HCT116 (cell line): ENCODE data around the gene DGCR8. TPM values are rescaled to one million over a fixed set of nuclear protein-coding genes. Genes with fewer than 3 reads are reported as not detected.
A peak's percentile ranks its signal among the peaks of the same experiment; 100 is the strongest.

Experiments
- ATAC-seq: fragments of 200-7000 bp; cut with Tn5 transposase; 2 replicates; pipeline ENCODE4 v1.9.1; 2020; ENCODE audit warnings: mild to moderate bottlenecking, moderate library complexity
- BruUV-seq: library from RNA; stranded (reverse); fragments of 400-500 nt; replicated peaks from 2 replicates; lab custom pipeline; 2021; lab: Mats Ljungman, UMichigan
- CTCF ChIA-PET: fragments of 300-600 bp; sonication (Branson Sonifier 250); formaldehyde crosslinking; loops from one replicate; lab custom pipeline; 2021; ENCODE audit warnings: antibody characterized with exemption; lab: Charles Lee
- POLR2A ChIA-PET: fragments of 300-600, 350-600 bp; sonication (Branson Sonifier 250); formaldehyde crosslinking; loops from one replicate; lab custom pipeline; 2021; ENCODE audit warnings: antibody characterized with exemption; lab: Charles Lee
- RAD21 ChIA-PET, 2 experiments: fragments of 300-600 bp; sonication (Branson Sonifier 250); formaldehyde crosslinking; loops; one replicate each; lab custom pipeline; 2023; ENCODE audit warnings: low total read pairs in 2 of 2; ENCODE audit not compliant: uncharacterized antibody in 2 of 2, unreplicated experiment in 2 of 2, low non-redundant PET in 1 of 2; lab: Charles Lee
- DNase-seq: peaks from one replicate; pipeline ENCODE4 v3.0.0-alpha.2; 2010; ENCODE audit warnings: low read depth, low spot score
- H2AFZ ChIP-seq: fragments of 200-600 bp; shearing (Covaris generic), sonication (generic); 2 replicates; pipeline ENCODE4 v1.6.1; 2017; ENCODE audit warnings: low read depth, mixed run types, mixed read lengths, antibody characterized with exemption, low read length; ENCODE audit not compliant: poor library complexity, severe bottlenecking
- H3K27ac ChIP-seq: 2 replicates; pipeline ENCODE4 v1.5.1; 2012; ENCODE audit warnings: low read depth, low read length
- H3K27me3 ChIP-seq: fragments of 200-600 bp; sonication (generic); 2 replicates; pipeline ENCODE4 v1.6.1; 2016; ENCODE audit warnings: mixed run types, low read length, mixed read lengths; ENCODE audit not compliant: insufficient read depth
- H3K36me3 ChIP-seq, 2 experiments: fragments of 200-500 bp in 1 of 2; fragments of 200-600 bp in 1 of 2; sonication (Bioruptor generic) in 1 of 2; sonication (generic) in 1 of 2; 2 replicates each; pipeline versions ENCODE4 v1.5.1 to v1.6.1; 2014 to 2016; ENCODE audit warnings: low read length in 2 of 2, inconsistent platforms in 1 of 2, mixed read lengths in 1 of 2, mixed run types in 1 of 2; ENCODE audit not compliant: insufficient read depth in 2 of 2, control insufficient read depth in 1 of 2
- H3K4me1 ChIP-seq, 2 experiments: fragments of 200-600 bp in 1 of 2; sonication (generic) in 1 of 2; 2 replicates each; pipeline versions ENCODE4 v1.5.1 to v1.6.1; 2012 to 2017; ENCODE audit warnings: low read length in 2 of 2, inconsistent platforms in 1 of 2, mild to moderate bottlenecking in 1 of 2, mixed read lengths in 1 of 2, mixed run types in 1 of 2, moderate library complexity in 1 of 2; ENCODE audit not compliant: insufficient read depth in 2 of 2, control insufficient read depth in 1 of 2
- H3K4me2 ChIP-seq: fragments of 200-600 bp; sonication (generic); 2 replicates; pipeline ENCODE4 v1.6.1; 2017; ENCODE audit warnings: mixed run types, low read length, mixed read lengths
- H3K4me3 ChIP-seq, 2 experiments: fragments of 200-600 bp in 1 of 2; sonication (generic) in 1 of 2; replicated peaks in 1 of 2; 2 replicates each; pipeline ENCODE4 v1.5.1; 2011 to 2016; ENCODE audit warnings: low read length in 2 of 2, control low read depth in 1 of 2, low read depth in 1 of 2, mild to moderate bottlenecking in 1 of 2, mixed read lengths in 1 of 2, mixed run types in 1 of 2
- H3K79me2 ChIP-seq: fragments of 200-600 bp; sonication (generic); 2 replicates; pipeline ENCODE4 v1.6.1; 2017; ENCODE audit warnings: mild to moderate bottlenecking, mixed run types, low read length, moderate library complexity, mixed read lengths; ENCODE audit not compliant: insufficient read depth
- H3K9ac ChIP-seq: fragments of 200-600 bp; sonication (generic); 2 replicates; pipeline ENCODE4 v1.6.1; 2016; ENCODE audit warnings: low read length, mixed read lengths
- H3K9me2 ChIP-seq: fragments of 200-600 bp; sonication (generic), shearing (Covaris generic); 2 replicates; pipeline ENCODE4 v1.6.1; 2017; ENCODE audit warnings: mixed run types, mild to moderate bottlenecking, moderate library complexity; ENCODE audit not compliant: insufficient read depth
- H3K9me3 ChIP-seq, 2 experiments: fragments of 200-500 bp in 1 of 2; fragments of 200-600 bp in 1 of 2; sonication (Bioruptor generic) in 1 of 2; sonication (generic) in 1 of 2; 2 replicates each; pipeline ENCODE4 v1.6.1; 2014 to 2017; ENCODE audit warnings: low read length in 2 of 2, mixed read lengths in 2 of 2, inconsistent platforms in 1 of 2, low read depth in 1 of 2, mild to moderate bottlenecking in 1 of 2, mixed run types in 1 of 2, moderate library complexity in 1 of 2; ENCODE audit not compliant: control insufficient read depth in 1 of 2, insufficient read depth in 1 of 2
- H4K20me1 ChIP-seq: fragments of 200-600 bp; sonication (generic), shearing (Covaris generic); 2 replicates; pipeline ENCODE4 v1.6.1; 2017; ENCODE audit warnings: mixed run types, mild to moderate bottlenecking, moderate library complexity; ENCODE audit not compliant: insufficient read depth
- ATF3 ChIP-seq: IDR thresholded peaks from 2 replicates; pipeline ENCODE4 v1.6.1; 2012
- JUND ChIP-seq: IDR thresholded peaks from 2 replicates; pipeline ENCODE4 v1.6.1; 2012
- YY1 ChIP-seq: IDR thresholded peaks from 2 replicates; pipeline ENCODE4 v1.6.1; 2011; ENCODE audit warnings: low read length, low read depth, moderate library complexity, mild to moderate bottlenecking; ENCODE audit not compliant: insufficient replicate concordance; ENCODE audit errors: extremely low read depth
- ZBTB33 ChIP-seq: IDR thresholded peaks from 2 replicates; pipeline ENCODE4 v1.6.1; 2011; ENCODE audit warnings: mild to moderate bottlenecking, low read length, moderate library complexity; ENCODE audit not compliant: insufficient replicate concordance; ENCODE audit errors: extremely low read depth
- intact Hi-C: fragments of 100-400 bp; cut with micrococcal nuclease; formaldehyde crosslinking; loops from 2 replicates; pipeline ENCODE4 v1.10.0; 2022
- total RNA-seq: library from RNA; stranded (reverse); gene quantifications from one replicate; pipeline ENCODE4 v1.2.1, GENCODE V29; 2021; ENCODE audit not compliant: unreplicated experiment

The DGCR8 gene
- total RNA-seq, 1 experiment from 2014 or later: 43.8 TPM

- Histone ChIP-seq H3K4me1 (peaks cover 4 to 26% of the 10 kb centered on the region in 2 experiments), H3K36me3 (peaks cover 0 to 3% of the 10 kb centered on the region in 2 experiments; a peak in 2 of 4 replicates), H3K27ac (no peak overlapping the region), H2AFZ (no peak overlapping the region), H3K4me2 (no peak overlapping the region), H3K27me3 (no peaks in the 10 kb centered on the region), H3K9ac (no peak overlapping the region)
- ChIA-PET POLR2A (interaction anchor here (0.6 kb wide), 1 partner anchor 10 kb away, joined by 3 read pairs; no protein-coding TSS in a partner anchor), CTCF (no interaction called here)
- ATAC-seq: no peak
- TF ChIP-seq JUND (no peak), ZBTB33 (no peak), YY1 (no peak), ATF3 (no peak)
- TF ChIP-seq, all 23 proteins: peak for 0
- DNase-seq: no peak
- no peaks in the 10 kb centered on the region for H3K79me2 ChIP-seq
- H3K9me3 ChIP-seq: no peaks in the 10 kb centered on the region
- BruUV-seq: TSS peak; percentile 38
- no peaks in the 10 kb centered on the region for H3K9me2 ChIP-seq
- intact Hi-C loops: no loop called here
- RAD21 ChIA-PET: no interaction called here
- no peaks in the 10 kb centered on the region for H4K20me1 ChIP-seq
- no peak overlapping the region for H3K4me3 ChIP-seq
These were observed 20.9 kb upstream of the DGCR8 start for GRCh38 chr22:20058989-20059770.
